SK-N-SH treated with all-trans-retinoic acid at 6 μM for 48 hours (cell line): ENCODE results near the gene TMC5.

Source experiments
- ATAC-seq: fragments of 200-7000 bp; cut with Tn5 transposase; 3 replicates; pipeline ENCODE4 v1.9.1; 2020; ENCODE audit warnings: mild to moderate bottlenecking, moderate library complexity
- ARNTL ChIP-seq: fragments of 450-650 bp; formaldehyde crosslinking; IDR thresholded peaks from 2 replicates; pipeline ENCODE4 v1.5.0; 2020; ENCODE audit warnings: low read depth, mild to moderate bottlenecking, moderate library complexity, borderline replicate concordance
- BACH2 ChIP-seq: fragments of 250-450 bp; sonication (Bioruptor Pico); IDR thresholded peaks from 2 replicates; pipeline ENCODE4 v1.9.0; 2021; ENCODE audit warnings: mild to moderate bottlenecking, borderline replicate concordance
- CSDC2 ChIP-seq: fragments of 250-450 bp; sonication (Bioruptor Pico); IDR thresholded peaks from 2 replicates; pipeline ENCODE4 v1.5.0; 2020; ENCODE audit warnings: mild to moderate bottlenecking, moderate library complexity
- ESRRG ChIP-seq: fragments of 250-450 bp; sonication (Bioruptor Pico); IDR thresholded peaks from 2 replicates; pipeline ENCODE4 v1.6.1; 2021; ENCODE audit warnings: mild to moderate bottlenecking
- GLIS3 ChIP-seq: fragments of 250-450 bp; sonication (Bioruptor Pico); IDR thresholded peaks from 2 replicates; pipeline ENCODE4 v1.5.0; 2020; ENCODE audit warnings: mild to moderate bottlenecking, moderate library complexity
- OSR1 ChIP-seq: fragments of 250-450 bp; sonication (Bioruptor Pico); IDR thresholded peaks from 2 replicates; pipeline ENCODE4 v1.8.0; 2022; ENCODE audit warnings: moderate library complexity, mild to moderate bottlenecking, inconsistent platforms
- PPARA ChIP-seq: fragments of 250-450 bp; sonication (Bioruptor Pico); IDR thresholded peaks from 2 replicates; pipeline ENCODE4 v1.5.0; 2020; ENCODE audit warnings: mild to moderate bottlenecking, borderline replicate concordance
- RARB ChIP-seq: fragments of 250-450 bp; sonication (Bioruptor Pico); IDR thresholded peaks from 2 replicates; pipeline ENCODE4 v1.8.0; 2021; ENCODE audit warnings: mild to moderate bottlenecking, moderate library complexity
- TCF4 ChIP-seq: fragments of 250-450 bp; sonication (Bioruptor Pico); IDR thresholded peaks from 2 replicates; pipeline ENCODE4 v1.8.0; 2021; ENCODE audit warnings: mild to moderate bottlenecking, moderate library complexity, borderline replicate concordance
- ZC3H10 ChIP-seq: fragments of 250-450 bp; sonication (Bioruptor Pico); IDR thresholded peaks from 2 replicates; pipeline ENCODE4 v1.5.1; 2021; ENCODE audit warnings: mild to moderate bottlenecking, moderate library complexity
- ZFP30 ChIP-seq: fragments of 450-650 bp; formaldehyde crosslinking; IDR thresholded peaks from 2 replicates; pipeline ENCODE4 v1.5.0; 2022; ENCODE audit warnings: mild to moderate bottlenecking, moderate library complexity
- ZNF565 ChIP-seq: fragments of 450-650 bp; formaldehyde crosslinking; conservative IDR thresholded peaks from 2 replicates; pipeline ENCODE4 v1.5.0; 2020; ENCODE audit warnings: low read depth, mild to moderate bottlenecking, moderate library complexity
- ZNF70 ChIP-seq: fragments of 450-650 bp; formaldehyde crosslinking; IDR thresholded peaks from 2 replicates; pipeline ENCODE4 v1.5.0; 2020; ENCODE audit warnings: mild to moderate bottlenecking, moderate library complexity
- ZNF8 ChIP-seq: fragments of 450-650 bp; formaldehyde crosslinking; IDR thresholded peaks from 2 replicates; pipeline ENCODE4 v1.5.0; 2020; ENCODE audit warnings: mild to moderate bottlenecking, moderate library complexity
- TF ChIP-seq, protein P1 (sequence below): fragments of 250-450 bp; sonication (Bioruptor Pico); IDR thresholded peaks from 2 replicates; pipeline ENCODE4 v1.8.0; 2021; ENCODE audit warnings: low read depth, mild to moderate bottlenecking, moderate library complexity, borderline replicate concordance
- TF ChIP-seq, protein P2 (sequence below): fragments of 250-450 bp; sonication (Bioruptor Pico); IDR thresholded peaks from 2 replicates; pipeline ENCODE4 v1.8.0; 2020; ENCODE audit warnings: mild to moderate bottlenecking, moderate library complexity, borderline replicate concordance
- TF ChIP-seq, protein P3 (sequence below): fragments of 250-450 bp; sonication (Bioruptor Pico); IDR thresholded peaks from 2 replicates; pipeline ENCODE4 v1.5.1; 2020; ENCODE audit warnings: low read depth, mild to moderate bottlenecking, moderate library complexity
- TF ChIP-seq, protein P4 (sequence below): fragments of 250-450 bp; sonication (Bioruptor Pico); IDR thresholded peaks from 2 replicates; pipeline ENCODE4 v1.5.1; 2021; ENCODE audit warnings: mild to moderate bottlenecking, moderate library complexity

The TMC5 gene

DNA sequence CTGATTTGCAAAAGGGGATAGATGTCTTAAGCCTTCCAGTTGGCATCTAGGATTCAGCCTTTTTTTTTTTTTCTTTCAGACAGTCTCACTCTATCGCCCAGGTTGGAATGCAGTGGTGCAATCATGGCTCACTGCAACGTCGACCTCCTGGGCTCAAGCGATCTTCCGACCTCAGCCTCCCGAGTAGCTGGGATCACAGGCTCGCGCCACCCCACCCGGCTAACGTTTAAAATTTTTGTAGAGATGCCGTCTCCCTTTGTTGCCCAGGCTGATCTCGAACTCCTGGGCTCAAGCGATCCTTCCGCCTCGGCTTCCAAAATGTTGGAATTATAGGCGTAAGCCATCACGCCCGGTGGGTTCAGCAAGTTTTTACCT is 105.5 kb downstream of the TMC5 start:
- no peak for ATAC-seq
- TF ChIP-seq ZFP30 (CRISPR knock-in tag) (no peak), ARNTL (CRISPR knock-in tag) (no peak), ZNF8 (CRISPR knock-in tag) (no peak)

DNA sequence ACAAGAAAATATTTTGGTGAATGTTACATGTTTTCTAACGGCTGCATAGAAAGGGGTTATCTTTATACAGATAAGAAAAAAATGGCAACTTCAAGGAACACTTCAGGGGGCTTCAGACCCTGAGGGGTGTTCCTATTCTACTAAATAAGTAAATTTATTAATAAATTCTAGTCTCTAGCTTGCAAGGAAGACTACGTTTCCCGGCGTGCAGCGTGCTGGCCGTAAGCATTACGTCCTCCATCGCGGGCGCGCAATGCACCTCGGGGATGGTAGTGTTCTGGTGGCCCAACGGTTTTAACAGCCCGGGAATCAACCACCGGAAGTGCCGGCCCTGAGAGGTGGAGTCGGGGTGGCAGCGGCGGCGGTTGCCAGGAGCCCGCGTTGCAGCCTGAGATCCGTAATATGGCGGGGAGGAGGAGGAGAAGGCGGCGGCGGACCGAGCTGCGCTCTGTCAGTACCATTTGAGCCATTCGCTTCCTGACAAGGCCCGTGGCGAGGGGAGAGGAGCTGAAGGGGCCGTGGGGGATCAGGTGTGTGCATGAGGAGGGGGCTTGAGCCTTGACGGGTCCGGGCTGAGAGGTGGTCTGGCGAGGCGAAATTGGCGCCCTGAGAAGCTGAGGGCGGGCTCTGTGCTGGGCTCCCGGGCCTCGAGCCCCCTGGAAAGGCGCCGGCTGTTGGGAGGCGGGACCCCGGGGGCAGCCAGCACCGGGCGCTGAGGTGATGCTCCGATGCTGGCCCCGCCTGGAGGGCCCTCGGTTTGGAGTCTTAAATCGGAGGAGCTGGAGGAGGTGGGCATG is 106.1 kb downstream of the TMC5 start, which contains the start of gene CCP110:
Gene CCP110, plus strand, starts transcription at position 384 of the 797 bp plus-strand sequence. CDS start 3,940 bp downstream, outside the sequence.
- TF ChIP-seq ZNF70 (CRISPR knock-in tag) (no peak), OSR1 (CRISPR knock-in tag) (no peak), CSDC2 (CRISPR knock-in tag) (no peak), ARNTL (CRISPR knock-in tag) (no peak), GLIS3 (CRISPR knock-in tag) (no peak), ZC3H10 (CRISPR knock-in tag) (no peak), PPARA (CRISPR knock-in tag) (no peak)
- TF ChIP-seq, protein P1, sequence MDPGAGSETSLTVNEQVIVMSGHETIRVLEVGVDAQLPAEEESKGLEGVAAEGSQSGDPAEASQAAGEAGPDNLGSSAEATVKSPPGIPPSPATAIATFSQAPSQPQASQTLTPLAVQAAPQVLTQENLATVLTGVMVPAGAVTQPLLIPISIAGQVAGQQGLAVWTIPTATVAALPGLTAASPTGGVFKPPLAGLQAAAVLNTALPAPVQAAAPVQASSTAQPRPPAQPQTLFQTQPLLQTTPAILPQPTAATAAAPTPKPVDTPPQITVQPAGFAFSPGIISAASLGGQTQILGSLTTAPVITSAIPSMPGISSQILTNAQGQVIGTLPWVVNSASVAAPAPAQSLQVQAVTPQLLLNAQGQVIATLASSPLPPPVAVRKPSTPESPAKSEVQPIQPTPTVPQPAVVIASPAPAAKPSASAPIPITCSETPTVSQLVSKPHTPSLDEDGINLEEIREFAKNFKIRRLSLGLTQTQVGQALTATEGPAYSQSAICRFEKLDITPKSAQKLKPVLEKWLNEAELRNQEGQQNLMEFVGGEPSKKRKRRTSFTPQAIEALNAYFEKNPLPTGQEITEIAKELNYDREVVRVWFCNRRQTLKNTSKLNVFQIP (CRISPR knock-in tag), result no peak
- ATAC-seq, result peak; percentile 85

DNA sequence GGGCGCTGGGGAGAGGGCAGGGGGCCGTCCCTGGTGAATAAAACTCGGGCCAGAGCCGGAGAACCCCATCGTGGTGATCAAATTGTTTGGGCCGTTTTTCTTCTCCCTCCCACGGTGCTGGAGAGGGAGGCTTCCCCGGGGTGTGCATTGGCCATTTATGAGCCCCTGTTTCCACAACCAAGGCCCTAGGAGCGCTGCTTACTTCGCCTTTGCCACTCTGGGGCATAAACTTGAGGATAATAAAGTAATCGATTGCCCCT is 106.6 kb downstream of the TMC5 start:
- no peak for TF ChIP-seq ESRRG (CRISPR knock-in tag)
- TF ChIP-seq TCF4 (CRISPR knock-in tag), result no peak
- no peak for TF ChIP-seq CSDC2 (CRISPR knock-in tag)
- no peak for TF ChIP-seq GLIS3 (CRISPR knock-in tag)
- no peak for TF ChIP-seq ZFP30 (CRISPR knock-in tag)
- TF ChIP-seq, protein P2, sequence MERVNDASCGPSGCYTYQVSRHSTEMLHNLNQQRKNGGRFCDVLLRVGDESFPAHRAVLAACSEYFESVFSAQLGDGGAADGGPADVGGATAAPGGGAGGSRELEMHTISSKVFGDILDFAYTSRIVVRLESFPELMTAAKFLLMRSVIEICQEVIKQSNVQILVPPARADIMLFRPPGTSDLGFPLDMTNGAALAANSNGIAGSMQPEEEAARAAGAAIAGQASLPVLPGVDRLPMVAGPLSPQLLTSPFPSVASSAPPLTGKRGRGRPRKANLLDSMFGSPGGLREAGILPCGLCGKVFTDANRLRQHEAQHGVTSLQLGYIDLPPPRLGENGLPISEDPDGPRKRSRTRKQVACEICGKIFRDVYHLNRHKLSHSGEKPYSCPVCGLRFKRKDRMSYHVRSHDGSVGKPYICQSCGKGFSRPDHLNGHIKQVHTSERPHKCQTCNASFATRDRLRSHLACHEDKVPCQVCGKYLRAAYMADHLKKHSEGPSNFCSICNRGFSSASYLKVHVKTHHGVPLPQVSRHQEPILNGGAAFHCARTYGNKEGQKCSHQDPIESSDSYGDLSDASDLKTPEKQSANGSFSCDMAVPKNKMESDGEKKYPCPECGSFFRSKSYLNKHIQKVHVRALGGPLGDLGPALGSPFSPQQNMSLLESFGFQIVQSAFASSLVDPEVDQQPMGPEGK (CRISPR knock-in tag), result no peak
- no peak for TF ChIP-seq ZNF8 (CRISPR knock-in tag)
- TF ChIP-seq BACH2, result no peak
- TF ChIP-seq, protein P3, sequence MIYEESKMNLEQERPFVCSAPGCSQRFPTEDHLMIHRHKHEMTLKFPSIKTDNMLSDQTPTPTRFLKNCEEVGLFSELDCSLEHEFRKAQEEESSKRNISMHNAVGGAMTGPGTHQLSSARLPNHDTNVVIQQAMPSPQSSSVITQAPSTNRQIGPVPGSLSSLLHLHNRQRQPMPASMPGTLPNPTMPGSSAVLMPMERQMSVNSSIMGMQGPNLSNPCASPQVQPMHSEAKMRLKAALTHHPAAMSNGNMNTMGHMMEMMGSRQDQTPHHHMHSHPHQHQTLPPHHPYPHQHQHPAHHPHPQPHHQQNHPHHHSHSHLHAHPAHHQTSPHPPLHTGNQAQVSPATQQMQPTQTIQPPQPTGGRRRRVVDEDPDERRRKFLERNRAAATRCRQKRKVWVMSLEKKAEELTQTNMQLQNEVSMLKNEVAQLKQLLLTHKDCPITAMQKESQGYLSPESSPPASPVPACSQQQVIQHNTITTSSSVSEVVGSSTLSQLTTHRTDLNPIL (CRISPR knock-in tag), result no peak
- TF ChIP-seq, protein P4, sequence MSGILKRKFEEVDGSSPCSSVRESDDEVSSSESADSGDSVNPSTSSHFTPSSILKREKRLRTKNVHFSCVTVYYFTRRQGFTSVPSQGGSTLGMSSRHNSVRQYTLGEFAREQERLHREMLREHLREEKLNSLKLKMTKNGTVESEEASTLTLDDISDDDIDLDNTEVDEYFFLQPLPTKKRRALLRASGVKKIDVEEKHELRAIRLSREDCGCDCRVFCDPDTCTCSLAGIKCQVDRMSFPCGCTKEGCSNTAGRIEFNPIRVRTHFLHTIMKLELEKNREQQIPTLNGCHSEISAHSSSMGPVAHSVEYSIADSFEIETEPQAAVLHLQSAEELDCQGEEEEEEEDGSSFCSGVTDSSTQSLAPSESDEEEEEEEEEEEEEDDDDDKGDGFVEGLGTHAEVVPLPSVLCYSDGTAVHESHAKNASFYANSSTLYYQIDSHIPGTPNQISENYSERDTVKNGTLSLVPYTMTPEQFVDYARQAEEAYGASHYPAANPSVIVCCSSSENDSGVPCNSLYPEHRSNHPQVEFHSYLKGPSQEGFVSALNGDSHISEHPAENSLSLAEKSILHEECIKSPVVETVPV, result no peak
- no peak for TF ChIP-seq OSR1 (CRISPR knock-in tag)
- TF ChIP-seq ARNTL (CRISPR knock-in tag), result no peak
- no peak for TF ChIP-seq RARB (CRISPR knock-in tag)
- no peak for TF ChIP-seq ZNF565 (CRISPR knock-in tag)
- TF ChIP-seq ZC3H10 (CRISPR knock-in tag), result no peak
- peak; percentile 10 for ATAC-seq

DNA sequence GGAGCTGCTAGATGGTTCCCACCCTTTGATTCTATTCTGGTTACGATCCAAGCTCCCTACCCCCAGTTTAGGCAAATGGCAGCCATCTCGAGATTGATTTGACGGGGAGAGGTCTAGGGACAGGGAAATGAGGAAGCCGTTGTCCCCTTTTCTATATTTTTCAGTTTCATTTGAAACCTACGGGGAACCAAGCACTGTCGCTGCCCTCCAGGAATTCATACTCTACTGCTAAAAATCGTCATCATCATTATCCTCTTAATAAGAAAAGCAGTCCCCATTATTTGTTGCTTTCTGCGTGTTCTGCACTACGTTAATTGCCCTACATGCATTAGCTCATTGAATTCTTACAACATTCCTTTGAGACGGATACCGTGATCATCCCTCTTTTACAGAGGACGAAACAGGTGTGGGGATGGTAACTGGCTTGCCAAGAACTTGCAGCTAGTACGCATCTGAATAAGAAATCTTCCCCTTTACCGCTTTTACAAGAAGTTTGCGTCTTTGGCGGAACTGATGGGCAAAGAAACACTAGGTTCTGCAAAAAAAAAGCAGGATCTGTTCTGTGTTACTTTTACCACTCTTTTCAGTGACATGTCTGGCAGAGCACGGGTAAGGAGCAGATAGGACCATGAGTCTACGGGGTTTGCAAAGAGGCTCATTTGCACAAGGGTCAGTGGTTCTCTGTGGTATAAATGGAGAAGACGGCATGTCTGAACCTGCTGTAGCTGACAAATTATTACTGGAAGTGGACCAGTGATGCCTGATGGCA is 107.1 kb downstream of the TMC5 start:
- ATAC-seq, result peak; percentile 2; the same call in 2 of the 3 replicates
- no peak for TF ChIP-seq ZNF70 (CRISPR knock-in tag)
- no peak for TF ChIP-seq ZNF565 (CRISPR knock-in tag)
- TF ChIP-seq PPARA (CRISPR knock-in tag), result no peak
- TF ChIP-seq, all 23 proteins: peak for 0

DNA sequence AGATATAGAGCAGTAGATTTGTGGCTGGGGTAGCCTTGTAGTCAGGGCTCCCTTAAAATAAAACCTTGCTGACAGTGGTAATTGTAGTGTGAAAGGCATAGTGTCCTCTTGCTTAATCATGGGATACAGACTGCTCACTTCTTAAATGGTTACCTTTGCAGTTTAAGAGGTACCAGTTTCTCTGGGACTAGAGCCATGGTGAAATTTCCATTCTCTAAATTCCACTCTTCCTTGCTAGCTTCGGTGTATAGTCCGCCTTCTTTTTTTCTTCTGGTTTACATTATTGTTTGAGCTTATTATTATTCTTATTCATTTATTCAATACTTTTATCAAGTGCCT is 107.7 kb downstream of the TMC5 start:
- TF ChIP-seq ESRRG (CRISPR knock-in tag) (no peak), RARB (CRISPR knock-in tag) (no peak), OSR1 (CRISPR knock-in tag) (no peak), ZNF565 (CRISPR knock-in tag) (no peak), CSDC2 (CRISPR knock-in tag) (no peak)
- TF ChIP-seq, all 23 proteins: peak for 0
- ATAC-seq, result no peak
